Activated CD4-positive, CD25-positive, alpha-beta regulatory T cell treated with anti-CD3 and anti-CD28 coated beads, Interleukin-2, amount 50 U/mL, for 16 hours (primary cell): ENCODE results near the gene CDH13.

Experiments used
- DNase-seq: peaks from one replicate; pipeline ENCODE4 v3.0.0-alpha.2; 2020; ENCODE audit warnings: low read depth, low spot score

CDH13 gene

DNA sequence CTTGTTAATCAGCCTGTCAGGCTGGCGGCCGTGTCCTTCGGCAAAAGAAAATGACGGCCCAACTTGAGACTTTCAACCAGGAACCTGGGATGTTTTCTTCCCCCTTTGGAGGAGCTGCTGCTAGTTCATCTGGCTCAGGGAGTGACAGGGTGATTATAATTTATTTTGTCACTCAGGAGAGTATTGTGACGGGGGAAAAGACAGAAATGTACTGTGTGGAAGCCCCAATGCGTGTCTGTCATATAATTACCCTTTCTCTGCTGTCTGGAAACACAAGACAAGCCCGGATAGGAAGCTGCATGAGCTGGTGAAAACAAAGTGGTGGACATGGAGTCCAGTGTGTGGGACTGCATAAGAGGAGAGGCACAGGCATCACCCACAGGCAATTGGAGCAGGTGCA lies 854.8 kb downstream of the CDH13 start:
- no peak for DNase-seq

DNA sequence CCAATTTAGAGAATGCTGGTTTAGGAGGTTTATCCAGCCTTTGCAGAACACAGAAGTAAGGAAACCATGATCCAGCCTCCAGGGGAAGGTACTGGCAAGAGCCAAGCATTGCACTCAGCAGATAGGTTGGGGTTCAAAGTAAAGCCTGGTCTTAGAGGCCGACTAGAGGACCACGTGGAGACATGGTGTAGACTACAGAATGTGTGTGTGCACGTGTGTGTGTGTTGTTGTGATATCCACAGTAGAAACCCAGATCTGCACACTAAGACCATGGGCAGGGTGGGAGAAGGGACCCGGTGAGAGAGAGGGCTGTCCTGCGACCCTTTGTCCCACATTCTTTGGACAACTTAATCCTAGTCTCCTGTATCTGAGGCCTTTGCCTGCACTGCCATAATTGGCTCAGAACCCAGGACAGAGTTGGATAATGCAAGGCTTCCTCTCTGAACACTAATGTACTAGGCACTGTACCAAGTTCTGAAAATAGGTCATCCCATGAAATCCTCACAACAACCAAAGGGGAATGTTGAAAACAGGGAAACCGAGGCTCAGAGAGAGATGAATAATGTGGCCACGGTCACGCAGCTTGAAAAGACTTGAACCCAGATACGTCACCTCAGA lies 855.9 kb downstream of the CDH13 start:
- DNase-seq = no peak

DNA sequence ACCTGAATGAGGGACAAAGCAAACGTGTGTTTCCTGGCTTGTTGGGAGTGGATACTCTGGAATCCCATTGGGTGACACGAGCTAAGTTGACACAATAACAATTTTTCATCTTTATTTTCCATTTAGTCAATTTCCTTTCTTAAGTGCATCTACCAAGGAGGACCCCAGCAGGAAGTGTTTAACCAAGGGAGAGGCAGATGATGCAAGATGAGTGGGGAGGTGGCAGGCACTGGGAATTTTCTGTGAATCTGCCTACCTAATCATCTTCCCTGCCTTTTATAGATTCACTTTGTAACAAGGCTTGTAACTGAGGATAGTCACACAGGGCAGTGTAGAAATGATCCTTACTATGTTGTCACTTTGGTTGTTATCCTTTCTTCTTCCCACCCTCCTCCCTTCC lies 863.3 kb downstream of the CDH13 start:
- no peak for DNase-seq

DNA sequence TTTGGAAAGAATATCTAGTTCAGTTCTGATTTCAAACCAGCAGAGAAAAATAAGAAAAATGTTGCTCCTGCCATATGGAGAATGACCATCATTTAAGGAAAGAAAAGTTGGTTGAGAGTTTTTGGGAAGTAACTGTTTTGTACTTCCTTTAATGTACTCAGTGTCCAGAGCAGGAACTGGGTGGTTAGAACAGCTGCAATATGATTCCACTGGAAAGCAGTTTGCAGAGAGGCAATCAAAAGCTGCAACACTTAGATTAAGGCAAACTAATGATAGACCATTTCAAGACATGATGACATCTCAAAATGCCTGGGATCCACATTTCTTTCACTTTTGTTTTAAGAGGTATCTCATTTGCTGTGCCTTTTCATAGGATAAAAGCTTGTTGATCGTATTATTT lies 867.7 kb downstream of the CDH13 start:
- DNase-seq = no peak

DNA sequence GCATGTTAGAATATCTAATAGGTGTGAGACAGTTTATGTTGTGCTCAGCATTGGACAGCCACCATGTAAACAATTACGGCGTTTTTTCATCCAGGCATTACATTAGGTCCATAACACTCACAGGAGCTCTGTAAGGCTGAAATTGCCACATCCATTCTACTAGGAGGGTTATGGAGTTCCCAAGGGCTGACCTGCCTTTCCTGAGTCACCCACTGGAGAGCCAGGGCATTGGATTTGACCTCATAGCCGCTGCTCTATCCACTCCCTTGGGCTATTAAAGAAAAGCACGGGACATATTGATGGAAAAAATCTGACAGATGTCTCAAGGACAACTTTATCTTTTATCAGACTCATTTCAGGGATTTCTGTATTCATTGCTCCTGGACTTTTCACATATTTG lies 874.7 kb downstream of the CDH13 start:
- no peak for DNase-seq

DNA sequence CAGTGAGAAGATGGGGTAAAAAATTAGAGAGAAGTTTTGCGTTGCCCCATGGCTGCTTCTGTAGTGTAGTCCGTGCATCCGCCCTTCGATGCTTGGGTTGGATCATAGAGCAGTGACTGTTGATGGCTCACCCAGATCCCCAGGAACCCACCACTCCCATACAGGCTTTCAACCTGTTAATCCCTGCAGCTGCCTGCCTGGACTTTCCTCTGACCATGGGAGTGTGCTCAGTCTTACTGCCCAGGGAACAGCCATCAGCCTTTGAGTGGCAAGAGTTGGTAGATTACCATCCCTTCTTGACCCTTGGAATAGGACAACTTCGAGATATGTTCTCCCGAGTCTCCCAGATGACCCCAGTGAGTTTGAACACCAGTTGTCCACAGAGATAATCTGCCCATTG lies 881.5 kb downstream of the CDH13 start:
- no peak for DNase-seq

DNA sequence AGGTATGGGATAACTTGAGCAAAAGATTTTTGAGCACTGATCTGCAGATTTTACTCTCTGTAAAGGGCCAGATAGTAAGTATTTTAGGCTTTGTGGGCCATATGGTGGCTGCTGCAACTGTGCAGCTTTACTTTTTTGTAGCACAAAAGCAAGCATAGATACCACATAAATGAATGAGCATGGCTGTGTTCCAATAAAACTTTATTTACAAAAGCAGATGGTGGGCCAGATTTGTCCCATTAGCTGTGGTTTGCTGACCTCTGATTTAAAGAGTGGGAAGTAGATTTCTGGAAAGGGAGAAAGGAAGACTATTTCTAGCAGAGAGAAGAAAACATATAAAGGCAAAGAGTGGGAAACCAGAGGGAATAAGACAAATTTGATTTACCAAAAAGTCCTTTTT lies 882.5 kb downstream of the CDH13 start:
- DNase-seq = no peak

DNA sequence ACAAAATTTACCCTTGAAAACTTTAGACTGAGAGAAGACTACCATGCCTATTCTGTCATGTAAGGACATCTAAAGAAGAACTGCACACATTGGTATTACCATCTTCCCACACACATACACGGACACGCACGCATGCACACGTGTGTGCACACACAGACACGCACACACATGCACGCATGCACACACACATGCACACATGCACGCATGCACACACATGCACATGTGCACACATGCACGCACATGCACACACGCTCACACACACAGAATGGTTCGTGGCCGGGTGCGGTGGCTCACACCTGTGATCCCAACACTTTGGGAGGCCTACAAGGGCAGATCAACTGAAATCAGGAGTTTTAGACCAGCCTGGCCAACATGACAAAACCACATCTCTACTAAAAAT lies 884.1 kb downstream of the CDH13 start:
- DNase-seq = no peak

DNA sequence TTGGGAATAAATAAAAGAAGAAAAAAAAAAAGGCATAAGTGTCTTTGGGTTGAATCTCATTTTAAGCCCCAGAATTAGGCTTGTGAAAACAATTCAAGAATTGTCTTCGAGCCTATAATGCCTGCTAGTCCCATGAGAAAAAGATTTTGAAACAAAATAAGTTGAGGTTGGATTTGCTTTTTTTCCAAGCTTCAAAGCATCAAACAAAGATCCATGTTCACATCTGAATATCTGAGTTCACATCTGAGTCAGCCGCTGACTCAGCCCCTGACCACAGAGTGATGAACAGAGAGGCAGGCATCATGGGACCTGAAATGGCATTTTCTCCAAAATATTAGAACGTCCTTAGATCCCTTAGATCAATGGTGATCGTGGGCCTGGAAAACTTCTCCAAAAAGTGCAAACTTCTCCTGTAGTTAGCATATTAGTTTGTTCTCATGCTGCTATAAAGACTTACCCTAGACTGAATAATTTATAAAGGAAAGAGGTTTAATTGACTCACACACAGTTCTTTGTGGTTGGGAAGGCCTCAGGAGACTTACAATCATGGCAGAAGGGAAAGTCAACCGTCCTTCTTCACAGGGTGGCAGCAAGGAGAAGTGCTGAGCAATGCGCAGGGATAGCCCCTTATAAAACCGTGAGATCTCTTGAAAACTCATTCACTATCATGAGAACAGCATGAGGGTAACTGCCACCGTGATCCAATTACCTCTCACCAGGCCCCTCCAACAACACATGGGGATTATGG lies 886.4 kb downstream of the CDH13 start:
- DNase-seq = no peak

DNA sequence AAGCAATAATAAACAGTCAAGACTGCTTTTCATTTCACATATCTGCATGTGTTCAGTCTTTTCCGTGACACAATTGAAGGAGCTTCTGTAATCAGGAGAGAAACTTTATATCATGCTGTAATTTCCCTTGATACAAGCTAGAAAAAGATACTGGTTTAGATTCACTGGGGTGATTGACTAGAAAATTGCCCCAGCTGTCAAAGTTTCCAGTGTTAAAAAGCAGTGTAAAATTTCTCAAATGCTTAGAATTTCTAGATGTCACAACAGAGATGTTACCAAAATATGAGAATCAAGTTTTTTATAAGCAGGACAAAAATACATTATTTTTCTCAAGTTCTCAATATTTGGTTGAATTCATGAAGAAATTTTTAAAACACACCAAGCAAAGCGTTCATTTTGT lies 888.6 kb downstream of the CDH13 start:
- no peak for DNase-seq

DNA sequence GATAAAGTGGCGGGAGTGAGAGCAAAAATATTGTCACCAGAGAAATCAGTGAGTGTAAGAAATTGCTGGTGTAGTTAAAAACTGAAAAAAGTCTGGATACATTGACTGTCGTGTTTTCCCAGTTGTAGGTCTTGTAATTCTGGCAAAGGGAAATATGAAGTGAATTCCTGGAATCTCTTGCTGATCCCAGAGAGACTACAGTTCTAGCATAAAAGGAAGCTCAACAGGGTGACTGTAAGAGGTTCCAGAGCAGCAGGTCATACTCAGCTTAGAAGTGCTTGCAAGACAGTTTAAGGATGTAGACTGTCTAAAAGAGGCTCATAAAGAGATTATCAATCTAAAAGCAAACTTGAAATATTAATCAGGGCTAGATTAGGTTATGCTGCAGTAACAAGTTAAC lies 890.2 kb downstream of the CDH13 start:
- no peak for DNase-seq

DNA sequence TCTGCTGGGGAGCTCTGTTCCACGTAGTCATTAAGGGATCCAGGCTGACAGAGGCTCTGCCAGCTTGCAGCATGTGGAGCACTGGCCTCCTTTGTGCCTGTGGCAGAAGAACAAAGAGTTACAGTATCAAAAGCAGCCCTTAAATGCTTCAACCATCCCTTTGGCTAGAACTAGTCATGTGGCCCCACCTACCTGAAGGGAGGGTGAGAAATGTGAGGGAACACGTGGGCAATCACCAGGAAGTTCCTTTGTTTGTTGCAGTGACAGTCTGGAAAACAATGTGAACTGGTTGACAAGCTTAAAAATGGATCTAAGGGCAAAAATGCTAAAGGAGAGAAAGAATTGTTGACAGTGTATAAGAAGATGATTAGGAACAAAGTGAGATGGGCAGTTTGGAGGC lies 890.6 kb downstream of the CDH13 start:
- no peak for DNase-seq

DNA sequence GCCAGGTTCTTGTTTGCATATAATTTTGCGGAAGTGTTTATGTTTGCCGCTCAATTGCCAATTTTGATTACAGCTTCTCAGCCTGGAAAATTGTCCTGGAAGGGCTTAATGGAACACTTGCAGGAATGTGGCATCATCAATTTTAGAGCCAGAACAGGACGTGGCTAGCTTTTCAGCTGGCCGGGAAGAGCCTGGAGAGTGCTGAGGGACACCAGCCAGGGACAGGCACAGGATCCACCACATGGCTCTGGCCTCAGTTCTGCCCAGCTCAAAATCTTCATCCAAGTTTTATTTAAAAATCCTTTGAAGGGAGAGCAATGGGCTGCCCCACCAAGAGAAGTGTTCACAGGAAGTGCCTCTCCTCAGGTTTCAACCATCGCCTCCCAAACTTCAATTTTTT lies 893.8 kb downstream of the CDH13 start:
- no peak for DNase-seq

DNA sequence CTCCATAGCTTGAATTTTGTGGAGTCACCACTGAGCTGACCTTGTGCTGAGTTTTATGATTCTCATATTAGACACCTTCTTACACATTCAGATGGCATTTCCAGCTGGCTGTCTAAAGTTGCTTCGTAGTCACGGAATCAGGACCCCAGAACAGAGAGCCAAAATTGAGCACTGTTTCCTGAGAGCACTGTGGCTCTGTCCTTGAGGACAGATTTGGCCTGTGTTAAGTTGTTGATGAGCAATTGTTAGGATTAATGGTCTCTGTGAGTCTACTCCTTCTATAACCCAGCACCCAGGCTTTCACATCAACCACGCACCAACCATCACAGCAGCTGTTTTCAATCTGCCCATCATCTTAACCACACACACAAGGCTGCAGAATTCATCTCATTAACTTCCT lies 903.5 kb downstream of the CDH13 start:
- no peak for DNase-seq

DNA sequence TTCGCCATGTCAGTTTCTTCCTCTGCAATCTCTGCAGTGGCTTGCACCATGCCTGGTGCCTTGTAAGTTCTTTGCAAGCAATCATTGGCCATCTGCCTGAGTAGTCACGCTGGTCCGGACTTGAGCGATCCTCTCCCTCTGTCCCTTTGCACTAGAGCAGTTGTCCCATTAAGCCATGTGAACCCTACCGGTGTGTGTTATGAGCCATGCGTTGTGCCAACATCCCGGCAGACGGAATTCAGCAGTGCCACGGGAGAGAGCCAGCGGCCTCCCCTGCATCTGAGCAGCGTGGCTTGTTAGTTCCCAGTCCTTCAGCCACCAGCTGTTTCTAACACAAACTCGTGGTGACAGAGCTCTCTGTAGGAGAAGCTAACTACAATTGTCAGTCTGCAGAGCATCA lies 905.9 kb downstream of the CDH13 start:
- no peak for DNase-seq

DNA sequence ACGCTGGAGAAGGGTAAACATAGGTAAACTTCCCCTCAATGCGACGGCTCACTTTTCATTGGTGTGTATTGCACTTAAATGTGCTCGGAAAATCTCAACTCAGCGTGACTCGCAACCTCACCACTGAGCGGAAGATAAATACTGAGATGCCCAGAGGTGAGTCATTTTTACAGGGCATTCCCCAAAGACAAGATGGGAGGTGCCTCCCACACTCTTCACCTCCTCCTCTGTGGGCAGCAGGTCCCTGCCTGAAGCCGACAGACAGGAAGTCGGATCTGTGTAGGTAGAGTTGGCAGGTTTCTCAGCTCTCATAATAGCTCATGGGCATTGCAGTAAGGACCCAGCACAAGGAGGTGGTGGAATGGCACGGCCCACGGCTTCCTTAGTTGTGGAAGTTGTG lies 906.4 kb downstream of the CDH13 start:
- DNase-seq = no peak

DNA sequence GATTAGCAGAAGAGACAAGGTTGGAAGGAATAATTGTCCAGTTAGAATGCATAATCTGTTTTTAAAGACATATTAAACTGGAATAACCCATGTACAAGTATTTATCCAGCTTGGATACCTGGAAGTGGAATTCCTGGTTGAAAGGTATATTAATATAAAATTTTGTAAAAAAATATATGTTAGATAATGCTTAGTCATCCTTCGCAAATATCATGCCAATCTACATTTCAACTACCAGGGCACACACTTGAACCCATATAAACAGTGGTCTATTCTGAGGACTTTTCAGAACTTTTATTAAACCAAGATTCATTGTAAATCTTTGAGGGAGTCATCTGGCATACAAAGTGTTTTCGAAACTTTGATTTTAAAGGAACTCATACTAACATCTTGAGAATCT lies 911.9 kb downstream of the CDH13 start:
- DNase-seq = no peak

DNA sequence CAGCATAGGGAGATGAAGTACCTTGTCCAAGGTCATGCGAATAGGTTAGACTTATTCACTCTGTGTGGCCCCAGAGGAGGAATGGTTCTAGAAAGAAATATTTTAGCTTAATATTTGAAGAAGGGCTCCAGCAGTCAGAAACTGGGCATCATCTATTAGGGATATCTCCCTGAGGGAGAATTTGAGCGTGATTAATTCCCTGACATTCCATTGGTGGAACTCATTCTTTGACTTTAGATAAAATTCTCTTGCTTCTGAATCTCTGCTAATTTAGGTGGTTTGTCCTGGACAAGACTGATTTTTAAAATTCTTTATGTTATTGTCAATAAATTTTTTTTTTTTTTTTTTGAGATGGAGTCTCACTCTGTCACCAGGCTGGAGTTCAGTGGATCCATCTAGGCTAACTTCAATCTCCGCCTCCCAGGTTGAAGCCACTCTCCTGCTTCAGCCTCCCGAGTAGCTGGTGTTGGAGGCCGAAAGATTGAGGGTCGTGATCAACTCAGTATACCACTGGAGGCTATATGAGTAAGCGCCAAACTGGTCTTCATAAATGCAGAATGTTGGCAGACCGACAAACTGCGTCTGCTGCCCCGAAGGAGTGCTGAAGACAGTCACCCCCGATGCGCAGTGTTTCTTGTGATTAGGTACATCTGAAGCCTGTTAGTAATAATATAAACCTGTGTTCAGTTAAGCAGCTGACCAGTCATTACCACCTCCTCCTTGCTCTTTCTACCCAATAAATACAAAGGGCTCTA lies 913.1 kb downstream of the CDH13 start:
- DNase-seq = no peak

DNA sequence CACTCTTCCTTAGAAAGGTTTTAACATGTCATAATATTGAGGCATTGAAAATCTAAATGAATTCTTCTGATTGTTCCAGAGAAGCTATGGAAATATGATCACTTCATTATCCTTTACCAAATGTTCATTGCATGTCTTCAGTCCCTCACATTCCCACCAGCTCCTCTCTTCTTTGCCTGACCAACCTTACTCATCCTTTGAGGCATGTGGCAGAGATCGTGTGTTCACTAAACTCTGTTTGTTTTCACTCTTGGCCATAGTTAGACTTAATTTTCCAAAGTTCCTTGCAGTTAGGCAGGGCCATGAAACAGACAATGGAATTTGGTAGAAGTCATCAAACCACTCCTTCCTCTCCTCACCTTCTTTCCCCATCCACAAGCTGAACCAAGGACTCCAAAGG lies 914.5 kb downstream of the CDH13 start:
- DNase-seq = no peak

DNA sequence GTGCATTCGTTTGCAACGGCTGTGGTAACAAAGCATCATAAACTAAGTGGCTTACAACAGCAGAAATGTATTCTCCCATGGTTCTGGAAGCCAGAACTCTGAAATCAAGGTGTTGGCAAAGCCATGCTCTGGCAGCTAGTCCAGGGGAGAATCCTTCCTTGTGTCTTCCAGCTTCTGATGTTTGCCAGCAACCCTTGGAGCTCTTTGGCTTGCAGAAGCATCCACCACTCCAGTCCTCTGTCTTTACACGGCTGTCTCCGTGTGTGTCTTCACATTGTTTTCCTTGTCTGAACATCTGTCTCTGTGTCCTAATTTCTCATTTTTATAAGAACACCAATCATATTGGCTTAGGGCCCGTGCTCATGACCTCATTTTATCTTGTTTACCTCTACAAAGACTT lies 915.7 kb downstream of the CDH13 start:
- no peak for DNase-seq

DNA sequence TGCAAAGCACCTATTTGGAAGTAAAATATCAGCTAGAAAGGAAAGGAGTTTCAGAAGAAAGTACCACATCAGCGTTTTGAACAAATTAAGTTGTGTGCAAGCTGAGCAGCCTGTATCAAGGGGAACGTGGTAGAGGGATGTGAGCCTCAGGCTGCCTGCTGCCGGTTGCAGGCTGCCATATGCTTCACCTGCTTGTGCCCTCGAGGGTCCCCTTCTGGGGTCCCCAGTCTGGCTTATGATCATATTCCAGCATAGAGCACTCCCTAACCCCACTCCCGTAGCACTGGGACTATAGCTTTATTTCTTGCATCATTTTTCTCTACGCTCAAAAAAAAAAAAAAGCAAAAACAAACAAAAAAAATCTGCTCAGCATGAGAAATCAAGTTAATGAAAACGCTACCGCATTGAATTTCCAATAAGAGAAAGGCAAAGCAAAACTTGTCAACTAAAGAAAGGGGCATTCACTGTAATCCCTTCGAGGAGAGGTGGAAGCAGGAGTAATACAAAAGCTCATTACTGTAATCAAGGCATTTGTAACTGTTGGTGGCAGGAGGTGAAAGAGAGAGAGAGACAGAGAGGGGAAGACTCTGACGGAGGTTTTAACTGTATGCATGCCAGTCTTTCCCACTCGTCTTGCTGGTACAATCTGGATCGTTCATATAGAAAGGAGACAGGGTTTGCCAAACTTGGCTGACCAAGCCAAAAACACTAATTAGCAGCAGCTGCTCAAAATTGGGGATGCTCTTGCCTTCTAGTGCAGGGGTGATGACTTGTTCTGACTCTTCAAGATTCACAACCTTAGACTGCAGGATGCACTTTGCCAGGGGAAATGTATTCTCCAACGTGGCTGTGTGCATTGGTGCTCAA lies 922.8 kb downstream of the CDH13 start:
- no peak for DNase-seq

DNA sequence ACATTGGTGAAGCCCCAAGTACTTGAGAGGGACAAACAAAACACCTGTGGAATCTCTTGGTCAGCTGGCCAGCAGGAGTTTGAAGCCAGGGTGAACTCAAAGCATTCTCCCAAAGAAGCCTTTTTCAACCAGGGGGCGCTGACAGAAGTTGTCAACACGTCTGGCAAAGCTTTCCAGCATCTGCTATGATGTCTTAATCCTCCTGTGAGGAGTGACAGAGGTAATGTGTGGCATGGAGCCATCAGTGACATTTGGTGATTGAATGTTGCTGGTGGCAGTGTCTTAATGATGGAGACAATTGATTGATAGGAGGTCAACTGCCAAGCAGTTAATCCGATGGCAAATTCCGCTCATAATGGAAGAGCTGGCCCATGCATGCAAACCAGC lies 923.4 kb downstream of the CDH13 start:
- DNase-seq = no peak
